GM12874 (cell line): ENCODE data around the gene AGBL3.

Experiments used
- TF ChIP-seq, protein P1 (sequence below): IDR thresholded peaks from 2 replicates; pipeline ENCODE4 v1.5.1; 2011; ENCODE audit warnings: low read depth, mild to moderate bottlenecking, control low read depth, low read length, moderate library complexity; ENCODE audit not compliant: insufficient read depth

The AGBL3 gene

GRCh38 chr7:134986363-134987251 lies at the start of gene AGBL3:
Gene AGBL3 (plus strand): TSS chr7:134986508. CDS start chr7:134987934, 1,426 bp downstream.
- TF ChIP-seq, protein P1, sequence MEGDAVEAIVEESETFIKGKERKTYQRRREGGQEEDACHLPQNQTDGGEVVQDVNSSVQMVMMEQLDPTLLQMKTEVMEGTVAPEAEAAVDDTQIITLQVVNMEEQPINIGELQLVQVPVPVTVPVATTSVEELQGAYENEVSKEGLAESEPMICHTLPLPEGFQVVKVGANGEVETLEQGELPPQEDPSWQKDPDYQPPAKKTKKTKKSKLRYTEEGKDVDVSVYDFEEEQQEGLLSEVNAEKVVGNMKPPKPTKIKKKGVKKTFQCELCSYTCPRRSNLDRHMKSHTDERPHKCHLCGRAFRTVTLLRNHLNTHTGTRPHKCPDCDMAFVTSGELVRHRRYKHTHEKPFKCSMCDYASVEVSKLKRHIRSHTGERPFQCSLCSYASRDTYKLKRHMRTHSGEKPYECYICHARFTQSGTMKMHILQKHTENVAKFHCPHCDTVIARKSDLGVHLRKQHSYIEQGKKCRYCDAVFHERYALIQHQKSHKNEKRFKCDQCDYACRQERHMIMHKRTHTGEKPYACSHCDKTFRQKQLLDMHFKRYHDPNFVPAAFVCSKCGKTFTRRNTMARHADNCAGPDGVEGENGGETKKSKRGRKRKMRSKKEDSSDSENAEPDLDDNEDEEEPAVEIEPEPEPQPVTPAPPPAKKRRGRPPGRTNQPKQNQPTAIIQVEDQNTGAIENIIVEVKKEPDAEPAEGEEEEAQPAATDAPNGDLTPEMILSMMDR, result peak; percentile 76

GRCh38 chr7:134936893-134937510 lies 49.3 kb upstream of the AGBL3 start:
- TF ChIP-seq, protein P1, result no peak

GRCh38 chr7:134938141-134938540 lies 48.2 kb upstream of the AGBL3 start:
- TF ChIP-seq, protein P1, result no peak

GRCh38 chr7:134939136-134939535 lies 47.2 kb upstream of the AGBL3 start:
- TF ChIP-seq, protein P1, result no peak

DNA sequence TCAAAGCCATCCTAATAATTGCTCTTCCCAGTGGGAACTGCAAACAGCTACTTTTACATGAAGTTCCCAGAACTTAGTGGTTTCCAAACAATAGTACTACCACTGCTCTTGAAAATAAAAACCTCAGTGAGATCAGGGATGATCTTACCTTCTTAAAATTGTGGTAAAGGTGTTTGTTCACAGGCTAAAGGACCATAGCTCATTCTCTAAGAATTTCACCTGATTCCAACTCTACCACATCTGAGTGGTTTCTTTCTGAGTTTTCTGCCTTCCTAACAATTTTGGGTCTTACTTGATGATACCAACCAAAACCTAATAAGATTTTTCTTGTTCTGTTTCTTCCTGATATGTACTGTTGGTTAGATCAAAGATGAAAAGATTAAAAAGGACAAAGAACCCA lies 45.6 kb upstream of the AGBL3 start:
- TF ChIP-seq, protein P1, result no peak

DNA sequence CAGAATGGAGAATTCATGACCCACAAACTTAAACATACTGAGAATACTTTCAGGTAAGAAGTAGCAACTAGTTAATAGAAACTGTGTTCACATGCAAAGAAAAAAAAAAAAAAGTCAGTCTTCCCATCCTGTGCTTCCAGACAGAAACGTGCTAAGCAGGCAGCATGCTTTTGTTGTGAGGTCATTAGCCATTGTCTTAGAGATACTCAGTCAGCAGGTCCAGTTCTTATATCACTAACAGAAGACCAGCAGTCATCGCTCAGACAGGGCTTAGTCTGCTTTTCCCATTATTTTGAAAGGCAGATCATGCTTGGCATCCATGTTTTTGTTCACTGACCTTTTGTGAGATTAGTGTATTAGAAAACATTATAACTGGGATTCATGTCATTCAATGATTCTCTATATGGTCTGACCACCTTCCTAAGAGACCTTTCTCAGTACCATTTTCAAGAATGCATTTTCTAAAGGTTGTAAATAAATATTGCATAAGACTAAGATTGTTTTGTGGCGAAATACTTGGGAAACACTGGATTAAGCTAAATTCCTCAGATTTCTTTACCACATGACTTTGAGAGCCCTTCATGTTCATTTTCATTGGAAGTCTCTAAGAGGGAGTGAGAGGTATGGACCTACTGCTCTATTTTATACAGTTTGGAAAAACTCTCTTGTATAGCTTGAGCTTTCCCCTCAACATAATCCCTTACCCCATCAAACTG lies 45.0 kb upstream of the AGBL3 start:
- TF ChIP-seq, protein P1, result no peak

GRCh38 chr7:134941952-134942351 lies 44.4 kb upstream of the AGBL3 start:
- TF ChIP-seq, protein P1, result no peak
